ENCODE results near the gene CSPG4. TPM values are rescaled to one million over a fixed set of nuclear protein-coding genes. Genes with fewer than 3 reads are reported as not detected.
A peak's percentile ranks its signal among the peaks of the same experiment; 100 is the strongest.
"Not testable (repeated sequence)": the region's sequence is repeated elsewhere in the genome, so short reads cannot be mapped to it uniquely, and the experiment has no call there.

The CSPG4 gene
- total and polyA plus RNA-seq, 8 donors: 0.35 to 3.1 (median 1.0) TPM

GRCh38 chr15:75714195-75714594 lies 1.5 kb upstream of the CSPG4 start:
- no peaks in the 10 kb centered on the region for H3K4me1 ChIP-seq

DNA sequence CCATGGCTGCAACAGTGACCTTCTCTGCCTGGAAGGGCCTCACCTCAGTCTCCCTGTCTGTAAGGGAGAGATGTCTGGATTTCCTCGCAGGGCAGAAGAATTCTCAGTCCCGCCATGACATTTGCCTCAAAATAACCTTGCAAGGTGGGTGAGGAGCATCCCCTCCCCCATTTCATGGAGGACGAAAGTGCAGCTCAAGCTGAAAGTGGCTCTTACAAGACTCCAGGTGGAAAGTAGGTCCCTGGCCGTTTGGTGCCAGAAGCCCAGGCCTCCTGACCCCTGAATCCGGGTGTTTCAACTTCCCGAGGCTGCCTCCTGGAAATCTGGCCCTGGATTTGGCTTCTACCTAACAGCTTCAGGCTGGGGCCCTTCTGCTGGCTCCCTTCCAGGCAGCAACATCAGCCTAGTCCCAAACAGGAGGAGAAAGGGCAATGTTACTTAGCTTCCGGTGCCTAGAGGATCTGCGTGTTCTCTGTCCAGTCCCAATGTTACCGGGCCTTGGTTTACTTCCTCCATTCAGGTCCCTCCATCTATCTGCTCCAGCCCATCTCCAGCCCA lies 769 bp upstream of the CSPG4 start:
- intact Hi-C loops (cut with DNase I): no loop called here

More at GRCh38 chr15:75714195-75714594, 1.5 kb upstream of the CSPG4 start:
- Histone ChIP-seq H3K4me3 (no peak overlapping the region), H3K27ac (no peak overlapping the region), H3K27me3 (peaks cover 0 to 2% (median 0%) of the 10 kb centered on the region in 4 donors), H3K36me3 (no peaks in the 10 kb centered on the region), H3K9me3 (no peaks in the 10 kb centered on the region)
- WGBS, 2 donors: 87 to 95% methylated on average over 3 of the region's 3 CpGs
- TF ChIP-seq, protein P1, sequence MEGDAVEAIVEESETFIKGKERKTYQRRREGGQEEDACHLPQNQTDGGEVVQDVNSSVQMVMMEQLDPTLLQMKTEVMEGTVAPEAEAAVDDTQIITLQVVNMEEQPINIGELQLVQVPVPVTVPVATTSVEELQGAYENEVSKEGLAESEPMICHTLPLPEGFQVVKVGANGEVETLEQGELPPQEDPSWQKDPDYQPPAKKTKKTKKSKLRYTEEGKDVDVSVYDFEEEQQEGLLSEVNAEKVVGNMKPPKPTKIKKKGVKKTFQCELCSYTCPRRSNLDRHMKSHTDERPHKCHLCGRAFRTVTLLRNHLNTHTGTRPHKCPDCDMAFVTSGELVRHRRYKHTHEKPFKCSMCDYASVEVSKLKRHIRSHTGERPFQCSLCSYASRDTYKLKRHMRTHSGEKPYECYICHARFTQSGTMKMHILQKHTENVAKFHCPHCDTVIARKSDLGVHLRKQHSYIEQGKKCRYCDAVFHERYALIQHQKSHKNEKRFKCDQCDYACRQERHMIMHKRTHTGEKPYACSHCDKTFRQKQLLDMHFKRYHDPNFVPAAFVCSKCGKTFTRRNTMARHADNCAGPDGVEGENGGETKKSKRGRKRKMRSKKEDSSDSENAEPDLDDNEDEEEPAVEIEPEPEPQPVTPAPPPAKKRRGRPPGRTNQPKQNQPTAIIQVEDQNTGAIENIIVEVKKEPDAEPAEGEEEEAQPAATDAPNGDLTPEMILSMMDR (IDR thresholded peaks at IDR 0.05): no peak
- intact Hi-C loops (cut with DNase I): no loop called here
- ATAC-seq (no peak), FAIRE-seq (no peak), DNase-seq (no peak)

GRCh38 chr15:75711495-75711894 lies 1.2 kb downstream of the CSPG4 start:
- H3K27me3 ChIP-seq; H3K9me3 ChIP-seq; H3K4me1 ChIP-seq; ATAC-seq; FAIRE-seq; H3K4me3 ChIP-seq; DNase-seq; H3K27ac ChIP-seq; H3K36me3 ChIP-seq; intact Hi-C loops (cut with DNase I): not testable (repeated sequence)
- 76 to 78% methylated on average over 7 of the region's 7 CpGs for WGBS, 2 donors

More for the DNA sequence above, 769 bp upstream of the CSPG4 start:
- Histone ChIP-seq H3K4me3 (no peak overlapping the region), H3K9me3 (no peaks in the 10 kb centered on the region), H3K4me1 (no peaks in the 10 kb centered on the region), H3K27me3 (peaks cover 0 to 2% (median 0%) of the 10 kb centered on the region in 4 donors), H3K36me3 (no peaks in the 10 kb centered on the region), H3K27ac (no peak overlapping the region)
- DNase-seq (no peak), ATAC-seq (no peak), FAIRE-seq (no peak)
- TF ChIP-seq, protein P1 (IDR thresholded peaks at IDR 0.05): no peak
- WGBS, 2 donors: 77 to 82% methylated on average over 9 of the region's 9 CpGs

DNA sequence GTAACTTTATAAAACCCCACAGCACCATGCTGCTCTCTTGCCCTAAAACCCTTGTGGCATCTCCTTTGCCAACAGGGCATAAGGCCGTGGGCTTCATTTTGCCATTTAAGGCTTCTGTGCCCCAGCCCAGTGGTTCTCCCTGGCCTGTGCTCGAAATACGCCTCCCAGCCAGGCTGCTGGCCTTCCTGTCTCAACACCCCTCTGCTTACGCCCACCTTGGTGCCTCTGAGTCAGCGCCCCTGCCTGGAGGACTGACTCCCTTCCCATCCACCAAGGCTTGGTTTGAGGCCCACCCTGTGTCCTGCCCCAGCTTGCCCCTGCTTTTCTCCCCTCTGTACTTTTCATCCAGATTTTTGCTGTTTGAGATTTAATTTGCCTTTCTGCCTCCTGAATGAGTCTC lies 1.8 kb downstream of the CSPG4 start:
- DNase-seq; H3K36me3 ChIP-seq; FAIRE-seq; H3K27ac ChIP-seq; H3K4me1 ChIP-seq; ATAC-seq; intact Hi-C loops (cut with DNase I); H3K9me3 ChIP-seq; H3K4me3 ChIP-seq; H3K27me3 ChIP-seq: not testable (repeated sequence)
- 88 to 91% methylated on average over 4 to 5 of the region's 5 CpGs for WGBS, 2 donors

DNA sequence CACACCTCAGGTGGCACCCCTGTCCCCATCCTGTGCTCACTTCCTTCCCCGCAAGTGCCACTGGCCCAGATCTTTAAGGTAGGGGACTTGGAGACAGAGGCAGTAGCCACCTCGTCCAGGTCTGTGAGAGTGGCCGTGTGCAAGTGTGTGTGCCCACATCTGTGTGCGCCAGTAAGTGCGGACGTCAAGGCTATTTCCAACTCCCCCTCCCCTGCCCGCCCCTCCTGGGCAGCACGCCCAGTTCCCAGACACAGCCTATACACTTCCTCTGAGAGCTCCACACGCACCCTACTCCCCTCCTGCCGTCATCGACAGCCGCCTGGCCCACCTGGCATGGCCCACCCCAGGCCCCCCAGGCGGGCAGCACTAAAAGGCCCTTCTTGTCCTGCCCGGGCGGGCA lies 3.2 kb downstream of the CSPG4 start:
- intact Hi-C loops (cut with DNase I); FAIRE-seq; H3K4me3 ChIP-seq; H3K27me3 ChIP-seq; H3K4me1 ChIP-seq; H3K9me3 ChIP-seq; H3K36me3 ChIP-seq; H3K27ac ChIP-seq: not testable (repeated sequence)
- WGBS, 2 donors: 49 to 66% methylated on average over 11 to 13 of the region's 15 CpGs
- ATAC-seq: peak in 1 of 4 donors; percentile 30
- peak in 2 of 6 donors; percentile 53 to 54 for DNase-seq

DNA sequence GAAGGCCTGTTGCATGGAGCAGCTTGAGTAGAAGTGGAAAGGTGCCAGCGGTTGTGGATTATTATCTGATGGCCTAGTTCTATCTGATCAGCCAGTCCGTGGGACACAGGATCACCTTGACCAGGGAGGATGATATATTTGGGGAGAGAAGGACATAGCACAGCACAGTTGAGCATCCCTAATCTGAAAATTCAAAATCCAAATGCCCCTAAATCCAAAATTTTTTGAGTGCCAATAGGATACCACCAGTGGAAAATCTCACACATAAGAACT lies 6.0 kb downstream of the CSPG4 start:
- Histone ChIP-seq H3K27ac (no peak overlapping the region), H3K36me3 (no peaks in the 10 kb centered on the region), H3K27me3 (no peaks in the 10 kb centered on the region), H3K4me1 (no peaks in the 10 kb centered on the region), H3K4me3 (no peak overlapping the region), H3K9me3 (no peaks in the 10 kb centered on the region)
- TF ChIP-seq, protein P1 (IDR thresholded peaks at IDR 0.05): no peak
- FAIRE-seq (no peak), ATAC-seq (no peak), DNase-seq (no peak)
- 36 to 40% methylated on average over 2 of the region's 2 CpGs for WGBS, 2 donors
- intact Hi-C loops (cut with DNase I): no loop called here
